IgD-negative memory B cell (primary cell): Measurements from ENCODE around the gene TMEM202. TPM values are rescaled to one million over a fixed set of nuclear protein-coding genes. Genes with fewer than 3 reads are reported as not detected.

ENCODE experiments used
- H3K27ac Mint-ChIP-seq, 3 donors: one replicate each; pipeline ENCODE4 v1.8.0; 2020 to 2022; ENCODE audit warnings: mild to moderate bottlenecking in 3 of 3, mixed read lengths in 3 of 3, moderate library complexity in 1 of 3
- H3K27me3 Mint-ChIP-seq: one replicate; pipeline ENCODE4 v1.8.0; 2021; ENCODE audit warnings: mixed read lengths
- H3K36me3 Mint-ChIP-seq: one replicate; pipeline ENCODE4 v1.8.0; 2020; ENCODE audit warnings: mild to moderate bottlenecking, mixed read lengths
- H3K4me1 Mint-ChIP-seq, 3 donors: one replicate each; pipeline ENCODE4 v1.8.0; 2020 to 2022; ENCODE audit warnings: mixed read lengths in 3 of 3, mild to moderate bottlenecking in 1 of 3
- H3K4me3 Mint-ChIP-seq, 4 donors: one replicate each; pipeline ENCODE4 v1.8.0; 2020 to 2022; ENCODE audit warnings: mild to moderate bottlenecking in 4 of 4, mixed read lengths in 4 of 4, moderate library complexity in 3 of 4
- H3K9me3 Mint-ChIP-seq, 3 donors: one replicate each; pipeline ENCODE4 v1.8.0; 2020 to 2021; ENCODE audit warnings: mixed read lengths in 3 of 3, mild to moderate bottlenecking in 1 of 3
- polyA plus RNA-seq: library from polyadenylated mRNA; unstranded; fragments of 300-500 nt; fragmentation: Illumina TruSeq; gene quantifications from one replicate; pipeline ENCODE4 v1.2.3, GENCODE V29; 2021

The TMEM202 gene, protein sequence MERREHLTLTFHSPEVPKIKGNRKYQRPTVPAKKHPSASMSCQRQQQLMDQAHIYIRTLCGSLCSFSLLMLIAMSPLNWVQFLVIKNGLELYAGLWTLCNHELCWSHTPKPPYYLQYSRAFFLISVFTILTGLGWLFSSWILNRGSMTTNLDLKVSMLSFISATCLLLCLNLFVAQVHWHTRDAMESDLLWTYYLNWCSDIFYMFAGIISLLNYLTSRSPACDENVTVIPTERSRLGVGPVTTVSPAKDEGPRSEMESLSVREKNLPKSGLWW
- not detected for polyA plus RNA-seq

DNA sequence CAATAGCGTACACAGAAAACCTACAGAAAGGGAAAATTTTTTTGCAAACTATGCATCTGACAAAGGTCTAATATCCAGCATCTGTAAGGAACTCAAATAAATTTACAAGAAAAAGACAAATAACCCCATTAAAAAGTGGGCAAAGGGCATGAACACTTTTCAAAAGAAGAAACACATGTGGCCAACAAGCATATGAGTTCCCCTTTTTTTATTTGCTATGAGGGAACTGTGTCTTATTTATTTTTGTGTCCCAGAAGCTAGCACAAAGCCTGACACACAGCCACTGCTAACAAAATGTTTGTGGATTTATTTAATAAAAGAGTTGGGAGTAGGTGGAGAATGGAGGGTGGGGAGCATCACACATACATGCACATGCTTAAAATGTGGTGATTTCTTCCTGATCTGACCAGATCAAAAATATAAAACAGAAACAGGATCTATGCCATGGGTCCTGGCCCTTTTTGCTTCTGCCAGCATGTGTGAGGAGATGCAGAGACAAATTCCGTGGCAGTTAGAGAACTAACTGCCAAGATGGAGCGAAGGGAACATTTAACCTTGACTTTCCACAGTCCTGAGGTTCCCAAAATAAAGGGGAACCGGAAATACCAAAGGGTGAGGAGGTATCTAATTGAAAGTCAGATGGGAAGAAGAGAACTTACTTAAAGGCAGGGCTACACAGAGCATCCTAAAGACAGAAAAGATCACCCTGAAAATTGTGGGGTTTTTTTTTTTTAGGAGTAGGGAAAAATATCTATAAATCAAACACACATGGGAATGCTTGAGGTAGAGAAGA, at the start of gene TMEM202:
TMEM202 (plus strand) TSS at position 510 of the 793 bp plus-strand sequence; CDS start at position 532, 22 bp downstream.
- H3K9me3 Mint-ChIP-seq = no peaks in the 10 kb centered on the region
- no peaks in the 10 kb centered on the region for H3K4me1 Mint-ChIP-seq
- H3K27ac Mint-ChIP-seq = peak within 1 kb of the TSS in 1 of 3 donors; percentile 67
- H3K27me3 Mint-ChIP-seq = peaks cover 9% of the 10 kb centered on the region
- H3K4me3 Mint-ChIP-seq = no peak within 1 kb of the TSS
- H3K36me3 Mint-ChIP-seq = no peaks in the 10 kb centered on the region

DNA sequence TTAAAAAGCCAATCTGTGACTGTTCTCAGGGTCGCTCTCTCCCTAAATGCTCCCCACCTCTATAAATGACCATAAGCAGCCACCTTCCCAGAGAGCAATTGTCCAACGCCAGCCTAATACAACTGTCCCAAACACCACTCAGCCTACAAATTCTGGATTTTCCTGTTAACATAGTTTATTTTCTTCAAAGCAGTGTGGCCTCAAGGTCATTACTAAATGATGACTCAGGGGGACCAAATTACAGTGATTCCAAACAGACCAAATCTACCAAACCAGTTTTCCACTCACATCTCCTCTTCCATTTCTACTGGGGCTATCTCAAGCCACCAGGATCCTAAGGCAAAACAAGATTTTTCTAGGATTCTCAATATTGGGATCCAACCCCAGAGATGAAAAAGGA, 44.8 kb upstream of the TMEM202 start:
- H3K36me3 Mint-ChIP-seq = peaks cover 4% of the 10 kb centered on the region

DNA sequence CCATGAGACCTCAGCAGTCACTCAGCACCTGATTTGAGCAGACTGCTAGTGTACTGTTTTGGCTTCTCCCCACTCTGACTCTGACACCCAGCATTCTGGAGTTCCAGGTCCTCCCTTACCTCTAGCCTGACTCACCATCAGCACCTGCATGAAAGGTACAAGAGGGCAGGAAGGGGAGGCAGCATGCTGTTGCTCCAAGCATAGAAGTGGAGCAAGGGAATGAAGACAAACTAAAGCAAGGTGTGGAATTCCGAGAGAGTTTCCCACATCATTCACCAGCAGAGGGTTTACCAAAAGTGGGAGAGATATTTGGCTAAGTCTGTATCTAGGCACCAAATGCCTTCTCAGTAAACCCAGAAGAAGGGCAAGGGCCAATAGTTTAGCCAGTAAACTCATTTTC, 43.6 kb upstream of the TMEM202 start:
- Mint-ChIP-seq H3K27ac (no peak overlapping the region), H3K4me3 (no peak overlapping the region), H3K27me3 (no peaks in the 10 kb centered on the region), H3K9me3 (no peaks in the 10 kb centered on the region), H3K36me3 (peaks cover 4% of the 10 kb centered on the region), H3K4me1 (peaks cover 0 to 13% (median 8%) of the 10 kb centered on the region in 3 donors)

More for the DNA sequence above, 44.8 kb upstream of the TMEM202 start:
- H3K9me3 Mint-ChIP-seq = no peaks in the 10 kb centered on the region
- no peak overlapping the region for H3K4me3 Mint-ChIP-seq
- peaks cover 0 to 3% (median 0%) of the 10 kb centered on the region in 3 donors for H3K4me1 Mint-ChIP-seq
- H3K27me3 Mint-ChIP-seq = no peaks in the 10 kb centered on the region
- H3K27ac Mint-ChIP-seq = no peak overlapping the region

DNA sequence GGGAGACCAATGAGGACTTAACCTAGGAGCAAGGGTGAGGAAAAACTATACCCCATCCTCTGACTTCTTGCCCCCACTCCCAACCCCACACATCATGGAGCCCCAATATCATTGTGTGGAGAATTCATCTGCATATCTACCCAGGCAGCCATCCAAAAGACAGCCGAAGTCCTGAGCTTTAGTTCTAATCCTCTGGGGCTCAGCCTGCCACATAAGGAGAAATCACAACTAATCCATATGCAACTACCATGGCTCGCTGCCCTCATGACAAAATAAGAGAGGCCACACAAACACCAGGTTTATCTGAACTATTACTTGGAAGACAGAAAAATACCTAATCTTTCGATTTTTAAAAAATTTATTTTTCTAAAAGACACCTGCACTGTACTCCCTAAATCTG, 40.0 kb upstream of the TMEM202 start:
- Mint-ChIP-seq H3K27me3 (no peaks in the 10 kb centered on the region), H3K36me3 (no peaks in the 10 kb centered on the region), H3K27ac (peak overlapping the region in 1 of 3 donors; percentile 5), H3K4me1 (peaks cover 0 to 13% (median 8%) of the 10 kb centered on the region in 3 donors), H3K4me3 (peak overlapping the region in 1 of 4 donors; percentile 37), H3K9me3 (no peaks in the 10 kb centered on the region)

DNA sequence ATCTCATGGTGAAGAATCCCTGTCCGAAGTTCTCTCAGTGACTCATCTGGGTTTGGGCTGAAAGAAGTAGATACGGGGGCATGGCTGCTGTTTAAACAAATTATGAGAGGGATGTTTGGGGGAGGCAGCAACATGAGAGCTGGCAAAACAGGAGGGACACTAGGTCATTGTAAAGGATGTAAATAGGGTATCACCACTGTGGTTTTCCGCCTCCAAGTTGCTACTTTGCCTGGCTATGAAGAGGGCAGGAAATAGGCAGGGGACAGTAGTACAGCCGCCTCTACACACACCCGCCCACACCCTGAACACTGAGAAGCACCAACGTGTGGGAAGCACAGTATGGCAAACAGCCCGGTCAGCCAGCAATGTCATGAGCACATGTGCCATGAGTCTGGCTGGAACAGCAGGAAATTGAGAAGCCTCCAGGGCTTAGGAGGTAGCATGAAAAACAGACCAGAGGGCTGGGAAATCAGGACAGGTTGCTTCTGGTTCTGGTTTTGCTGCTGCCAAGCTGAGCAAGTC, 39.4 kb upstream of the TMEM202 start:
- Mint-ChIP-seq H3K4me1 (peaks cover 0 to 13% (median 8%) of the 10 kb centered on the region in 3 donors), H3K4me3 (peak overlapping the region in 1 of 4 donors; percentile 9), H3K27me3 (no peaks in the 10 kb centered on the region), H3K36me3 (no peaks in the 10 kb centered on the region), H3K9me3 (no peaks in the 10 kb centered on the region), H3K27ac (peak overlapping the region; percentile 3 to 45 (median 5))

DNA sequence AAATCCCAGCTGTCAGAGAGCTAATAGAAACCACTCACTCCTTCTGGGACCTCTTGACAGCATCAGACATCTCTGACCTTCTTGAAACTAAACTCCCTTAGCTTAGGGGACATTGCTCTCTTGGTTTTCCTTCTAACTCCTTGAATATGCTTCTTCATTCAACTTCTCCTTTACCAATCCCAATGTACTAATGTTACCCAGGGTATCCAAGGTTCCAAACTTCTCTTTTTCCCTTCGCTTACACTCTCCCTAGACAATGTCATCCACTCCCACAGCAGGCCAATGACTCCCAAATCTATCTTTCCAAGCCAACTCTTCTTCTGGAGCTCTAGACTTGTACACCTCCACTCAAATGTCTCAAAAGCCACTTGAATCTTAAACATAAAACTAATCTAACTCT, 36.9 kb upstream of the TMEM202 start:
- H3K27me3 Mint-ChIP-seq = no peaks in the 10 kb centered on the region
- H3K9me3 Mint-ChIP-seq = no peaks in the 10 kb centered on the region
- no peak overlapping the region for H3K4me3 Mint-ChIP-seq
- H3K4me1 Mint-ChIP-seq = peaks cover 9 to 22% (median 16%) of the 10 kb centered on the region in 3 donors
- no peaks in the 10 kb centered on the region for H3K36me3 Mint-ChIP-seq
- H3K27ac Mint-ChIP-seq = no peak overlapping the region

DNA sequence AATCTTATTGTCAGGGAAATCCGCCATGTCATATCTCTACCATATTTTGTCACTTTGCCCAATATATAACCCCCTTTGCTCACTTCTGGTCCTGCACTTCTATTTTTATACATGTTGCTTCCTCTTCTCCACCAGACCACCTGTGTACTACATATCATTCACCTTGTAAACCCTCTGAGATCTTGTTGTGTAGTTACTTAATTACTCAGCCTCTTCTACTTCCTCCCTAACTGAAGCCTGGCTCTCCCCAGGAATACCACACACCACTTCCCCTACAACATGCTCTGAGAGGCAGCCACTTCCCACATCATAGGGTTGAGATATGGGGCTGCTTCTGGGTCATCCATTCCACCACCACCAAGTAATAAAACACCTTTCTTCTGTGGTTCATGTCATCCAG, 32.3 kb upstream of the TMEM202 start:
- no peaks in the 10 kb centered on the region for H3K9me3 Mint-ChIP-seq
- peak overlapping the region in 1 of 4 donors; percentile 29 for H3K4me3 Mint-ChIP-seq
- no peaks in the 10 kb centered on the region for H3K27me3 Mint-ChIP-seq
- H3K27ac Mint-ChIP-seq = peak overlapping the region in 2 of 3 donors; percentile 3 to 10
- H3K36me3 Mint-ChIP-seq = peaks cover 6% of the 10 kb centered on the region
- H3K4me1 Mint-ChIP-seq = peaks cover 31 to 44% (median 39%) of the 10 kb centered on the region in 3 donors

DNA sequence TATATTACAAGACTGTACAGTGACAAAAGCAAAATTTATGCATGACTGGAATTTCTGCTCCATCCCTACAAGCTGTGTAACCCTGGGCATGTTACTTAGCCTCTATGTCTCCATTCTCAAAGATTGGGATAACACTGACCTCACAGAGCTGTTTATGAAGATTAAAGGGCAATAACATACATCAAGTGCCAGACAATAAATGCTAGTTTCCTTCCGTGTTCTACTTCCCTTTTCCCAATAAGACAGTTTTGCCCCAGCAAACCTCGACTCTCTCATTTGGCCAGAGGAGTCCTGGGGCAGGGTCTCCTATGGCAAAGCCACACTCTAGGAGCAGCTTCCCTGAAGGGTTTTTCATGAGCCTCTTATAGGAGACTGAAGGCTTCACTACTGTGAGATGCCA, 29.8 kb upstream of the TMEM202 start:
- Mint-ChIP-seq H3K4me3 (peak overlapping the region; percentile 17 to 87 (median 29)), H3K36me3 (peaks cover 7% of the 10 kb centered on the region), H3K4me1 (peaks cover 47 to 60% (median 53%) of the 10 kb centered on the region in 3 donors), H3K9me3 (no peaks in the 10 kb centered on the region), H3K27me3 (no peaks in the 10 kb centered on the region), H3K27ac (peak overlapping the region in 2 of 3 donors; percentile 1 to 55)

DNA sequence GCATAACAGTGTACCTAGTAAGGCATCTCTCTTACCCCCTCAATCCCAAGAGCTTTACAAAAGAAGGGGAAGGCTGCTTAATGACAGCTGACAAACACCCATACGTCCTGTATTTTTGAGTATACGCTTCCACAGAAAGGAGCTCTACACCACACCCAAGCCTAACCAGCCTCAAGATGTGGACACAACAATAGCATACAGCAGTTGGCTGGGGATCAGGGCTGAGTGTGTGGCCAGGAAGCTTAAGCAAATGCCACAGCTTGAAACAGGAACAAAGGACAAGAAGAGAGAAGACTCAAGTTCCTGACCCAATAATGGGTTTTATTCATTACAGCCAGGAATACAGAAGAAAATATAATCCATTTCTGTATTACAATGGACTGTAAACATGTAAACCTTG, 29.2 kb upstream of the TMEM202 start:
- Mint-ChIP-seq H3K27ac (peak overlapping the region in 1 of 3 donors; percentile 55), H3K9me3 (no peaks in the 10 kb centered on the region), H3K36me3 (peaks cover 7% of the 10 kb centered on the region), H3K4me1 (peaks cover 52 to 64% (median 56%) of the 10 kb centered on the region in 3 donors), H3K27me3 (no peaks in the 10 kb centered on the region), H3K4me3 (peak overlapping the region in 3 of 4 donors; percentile 24 to 87 (median 34))

DNA sequence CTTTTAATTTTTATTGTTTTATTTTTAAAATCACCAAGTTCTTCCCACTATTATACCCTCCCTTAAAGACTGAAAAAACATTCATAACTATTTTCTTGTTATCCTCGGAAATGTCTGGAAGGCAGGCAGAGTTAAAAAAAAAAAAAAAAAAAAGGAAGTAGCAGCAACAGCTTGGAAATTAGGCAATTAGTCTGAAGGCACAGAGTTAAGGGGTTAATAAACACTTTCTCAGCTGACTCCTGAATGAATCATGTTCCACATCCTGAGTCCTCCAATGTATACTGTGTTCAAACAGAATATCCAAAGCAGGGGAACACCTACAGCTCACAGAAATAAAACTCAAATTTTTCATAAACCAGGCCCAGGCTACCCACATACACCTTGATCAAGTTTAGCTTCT, 28.1 kb upstream of the TMEM202 start:
- no peaks in the 10 kb centered on the region for H3K27me3 Mint-ChIP-seq
- peak overlapping the region in 1 of 4 donors; percentile 5 for H3K4me3 Mint-ChIP-seq
- H3K36me3 Mint-ChIP-seq = peaks cover 10% of the 10 kb centered on the region
- peaks cover 59 to 72% (median 67%) of the 10 kb centered on the region in 3 donors for H3K4me1 Mint-ChIP-seq
- H3K9me3 Mint-ChIP-seq = no peaks in the 10 kb centered on the region
- H3K27ac Mint-ChIP-seq = peak overlapping the region in 2 of 3 donors; percentile 37 to 47

DNA sequence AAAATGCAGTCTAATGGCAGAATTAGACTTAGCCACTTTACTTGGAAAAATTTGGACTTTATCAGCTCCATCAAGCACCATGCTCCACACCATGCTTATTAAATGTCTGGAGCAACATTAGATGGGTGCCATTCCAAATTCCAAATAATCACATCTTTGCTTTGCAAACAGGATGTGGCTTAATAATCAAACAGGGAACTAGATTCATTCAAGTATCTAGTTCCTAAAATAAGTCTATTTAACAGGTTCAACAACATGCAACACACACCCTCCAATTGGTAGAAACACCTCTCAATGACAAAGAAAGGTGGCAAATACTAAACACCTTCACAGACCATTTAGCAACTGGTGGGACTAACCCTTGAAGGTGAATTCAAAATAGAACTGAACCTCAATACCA, 25.7 kb upstream of the TMEM202 start:
- Mint-ChIP-seq H3K27ac (peak overlapping the region in 1 of 3 donors; percentile 97), H3K4me3 (peak overlapping the region in 3 of 4 donors; percentile 24 to 93 (median 28)), H3K9me3 (peaks cover 0 to 1% (median 0%) of the 10 kb centered on the region in 3 donors), H3K27me3 (no peaks in the 10 kb centered on the region), H3K4me1 (peaks cover 61 to 73% (median 66%) of the 10 kb centered on the region in 3 donors), H3K36me3 (peaks cover 7% of the 10 kb centered on the region)

DNA sequence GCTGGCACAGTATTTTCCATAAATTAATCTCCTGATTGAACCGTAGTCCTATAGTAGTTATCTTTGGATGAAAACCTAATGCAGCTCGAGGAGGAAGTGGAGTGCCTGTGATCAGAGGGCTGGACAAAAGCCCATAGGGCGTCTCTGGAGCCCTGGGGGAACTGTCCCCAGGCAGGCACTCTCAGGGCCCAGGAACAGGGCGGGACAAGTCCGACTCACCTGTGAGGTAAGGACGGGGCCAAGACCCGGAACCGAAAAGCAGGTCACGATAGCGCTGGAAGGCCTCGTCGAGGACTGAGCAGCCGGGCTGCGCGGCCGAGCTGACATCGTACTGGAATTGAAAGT, 22.6 kb upstream of the TMEM202 start:
- H3K27ac Mint-ChIP-seq = peak overlapping the region; percentile 97 to 99 (median 98)
- no peaks in the 10 kb centered on the region for H3K27me3 Mint-ChIP-seq
- H3K9me3 Mint-ChIP-seq = peaks cover 0 to 1% (median 0%) of the 10 kb centered on the region in 3 donors
- peaks cover 43 to 50% (median 49%) of the 10 kb centered on the region in 3 donors for H3K4me1 Mint-ChIP-seq
- H3K4me3 Mint-ChIP-seq = peak overlapping the region; percentile 91 to 100 (median 96)
- peaks cover 4% of the 10 kb centered on the region for H3K36me3 Mint-ChIP-seq

DNA sequence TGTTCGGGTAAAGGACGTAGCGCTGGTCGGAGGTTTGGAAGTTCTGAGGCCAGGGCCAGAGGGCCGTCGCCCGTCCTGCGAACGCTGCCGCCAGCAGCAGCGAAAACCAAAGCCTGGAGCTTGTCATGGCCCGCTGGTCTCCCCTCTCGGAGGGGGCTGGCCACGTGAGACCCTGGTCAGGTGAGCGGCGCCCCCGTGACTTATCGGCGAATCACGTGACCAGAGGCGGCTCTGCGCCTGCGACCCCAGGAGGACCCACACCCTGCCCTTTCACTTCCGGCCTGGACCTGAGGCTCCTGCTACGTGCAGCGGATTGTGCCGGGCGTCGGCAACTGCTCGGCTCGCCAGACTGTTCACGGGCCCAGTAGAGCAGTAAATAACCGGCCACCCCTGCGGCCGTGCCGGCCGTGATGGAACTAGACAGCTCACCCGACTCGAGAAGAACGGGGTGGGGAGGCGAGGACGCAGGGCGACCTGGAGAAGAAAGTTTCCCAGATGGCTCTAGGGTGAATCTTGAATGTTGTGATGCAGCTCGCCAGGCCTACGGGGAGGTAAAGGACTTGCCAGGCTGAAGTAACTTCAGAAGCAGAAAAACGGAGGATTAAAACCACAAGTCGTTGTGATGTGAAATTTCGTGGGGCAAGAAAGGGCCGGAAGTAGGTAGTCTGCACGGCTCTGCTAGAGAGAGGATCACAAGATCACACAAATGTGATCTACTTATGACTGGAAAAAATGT, 22.1 kb upstream of the TMEM202 start, which contains the start of gene HEXA:
HEXA (minus strand) TSS at position 169 of the 736 bp plus-strand sequence; CDS start at position 127, 42 bp downstream.
- Mint-ChIP-seq H3K4me3 (peak within 1 kb of the TSS; percentile 91 to 100 (median 96)), H3K36me3 (peaks cover 4% of the 10 kb centered on the region), H3K9me3 (peaks cover 0 to 1% (median 0%) of the 10 kb centered on the region in 3 donors), H3K4me1 (peaks cover 45 to 49% (median 45%) of the 10 kb centered on the region in 3 donors), H3K27me3 (no peaks in the 10 kb centered on the region), H3K27ac (peak within 1 kb of the TSS; percentile 97 to 99 (median 98))

DNA sequence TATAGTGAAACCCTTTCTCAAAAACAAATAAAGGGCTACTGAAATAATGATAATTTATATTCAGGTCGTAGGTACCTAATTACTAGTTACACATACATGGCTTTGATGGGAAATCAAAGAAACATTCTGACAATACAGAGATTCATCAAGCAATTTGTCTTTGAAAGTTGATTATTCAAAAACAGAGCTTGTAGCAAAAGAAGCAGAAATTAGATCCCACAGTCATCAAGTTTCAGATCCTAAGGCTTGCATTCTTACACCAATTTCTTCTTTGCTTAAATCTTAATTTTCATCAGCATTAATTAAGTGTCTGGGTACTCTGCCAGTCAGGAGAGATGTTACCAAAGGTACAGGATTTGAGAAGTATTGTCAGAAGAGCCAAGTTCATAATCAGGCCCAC, 20.8 kb upstream of the TMEM202 start:
- Mint-ChIP-seq H3K27me3 (no peaks in the 10 kb centered on the region), H3K9me3 (peaks cover 0 to 1% (median 0%) of the 10 kb centered on the region in 3 donors), H3K4me3 (peak overlapping the region in 2 of 4 donors; percentile 17 to 60), H3K36me3 (peaks cover 2% of the 10 kb centered on the region), H3K27ac (peak overlapping the region; percentile 15 to 97 (median 31)), H3K4me1 (peaks cover 40 to 44% (median 41%) of the 10 kb centered on the region in 3 donors)
